ENCODE data around the gene COX19. TPM values are rescaled to one million over a fixed set of nuclear protein-coding genes. Genes with fewer than 3 reads are reported as not detected.

COX19 gene
- total RNA-seq, 1 experiment from 2014 or later, result 14.0 TPM

DNA sequence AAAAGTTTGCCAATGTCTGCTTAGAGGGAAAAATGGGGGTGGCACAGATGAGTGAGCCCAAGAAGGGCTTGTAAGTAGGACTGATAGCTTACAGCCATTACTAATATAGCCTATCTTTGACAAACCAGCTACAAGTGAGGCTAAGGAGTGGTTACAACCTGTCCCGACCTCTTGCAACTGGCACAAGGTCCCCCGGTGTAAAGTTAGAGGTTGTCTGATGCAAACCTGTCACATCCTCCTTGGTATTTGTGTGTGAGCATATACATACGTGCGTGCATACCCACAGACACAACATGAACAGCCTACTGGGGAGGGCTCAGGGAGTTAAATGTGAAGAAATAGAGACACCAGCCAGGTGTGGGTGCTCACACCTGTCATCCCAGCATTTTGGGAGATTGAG lies 35.5 kb downstream of the COX19 start:
- Histone ChIP-seq H3K4me3 (replicated peaks in 1 of 2; ENCODE audit: low read depth in 1 of 2, low read length in 2 of 2) (no peak overlapping the region), H3K27me3 (ENCODE audit: insufficient read depth, low read length) (0 out of 2 replicates have a peak, but pooled peaks cover 4% of the 10 kb centered on the region), H3K36me3 (ENCODE audit: control insufficient read depth in 1 of 2, insufficient read depth in 2 of 2, low read length in 2 of 2) (no peaks in the 10 kb centered on the region), H3K4me1 (ENCODE audit: control insufficient read depth in 1 of 2, insufficient read depth in 2 of 2, low read length in 2 of 2) (peaks cover 20 to 23% of the 10 kb centered on the region in 2 experiments), H3K9me2 (ENCODE audit: insufficient read depth) (no peaks in the 10 kb centered on the region), H3K4me2 (ENCODE audit: low read length) (no peak overlapping the region), H3K79me2 (ENCODE audit: insufficient read depth, low read length) (no peaks in the 10 kb centered on the region), H3K9me3 (ENCODE audit: control insufficient read depth in 1 of 2, insufficient read depth in 1 of 2, low read depth in 1 of 2, low read length in 2 of 2) (0 out of 4 replicates have a peak, but pooled peaks cover 0 to 4% of the 10 kb centered on the region in 2 experiments), H4K20me1 (ENCODE audit: insufficient read depth) (no peaks in the 10 kb centered on the region), H3K9ac (ENCODE audit: low read length) (no peak overlapping the region), H2AFZ (ENCODE audit: low read depth, low read length, poor library complexity, severe bottlenecking) (no peak overlapping the region), H3K27ac (ENCODE audit: low read depth, low read length) (no peak overlapping the region)
- TF ChIP-seq ELF1 (IDR thresholded peaks at IDR 0.05; ENCODE audit: borderline replicate concordance, low read depth), result no peak
- no peak for TF ChIP-seq ZFX (IDR thresholded peaks at IDR 0.05)
- TF ChIP-seq SRF (IDR thresholded peaks at IDR 0.05; ENCODE audit: low read depth), result no peak
- no peak for TF ChIP-seq ZNF274 (IDR thresholded peaks at IDR 0.05; ENCODE audit: low read depth, low read length)
- TF ChIP-seq POLR2AphosphoS5 (IDR thresholded peaks at IDR 0.05; ENCODE audit: low read depth, low read length), result no peak
- no peak for TF ChIP-seq SIN3A (IDR thresholded peaks at IDR 0.05; ENCODE audit: low read depth)
- no peak for TF ChIP-seq TCF7L2 (IDR thresholded peaks at IDR 0.05; ENCODE audit: borderline replicate concordance, extremely low read depth, insufficient read depth, insufficient read length)
- no peak for TF ChIP-seq YY1 (IDR thresholded peaks at IDR 0.05; ENCODE audit: extremely low read depth, insufficient replicate concordance, low read depth, low read length)
- no peak for TF ChIP-seq SP1 (IDR thresholded peaks at IDR 0.05; ENCODE audit: low read depth)
- TF ChIP-seq JUND (IDR thresholded peaks at IDR 0.05), result no peak
- no peak for TF ChIP-seq CEBPB (IDR thresholded peaks at IDR 0.05; ENCODE audit: low read depth)
- TF ChIP-seq, protein P1, sequence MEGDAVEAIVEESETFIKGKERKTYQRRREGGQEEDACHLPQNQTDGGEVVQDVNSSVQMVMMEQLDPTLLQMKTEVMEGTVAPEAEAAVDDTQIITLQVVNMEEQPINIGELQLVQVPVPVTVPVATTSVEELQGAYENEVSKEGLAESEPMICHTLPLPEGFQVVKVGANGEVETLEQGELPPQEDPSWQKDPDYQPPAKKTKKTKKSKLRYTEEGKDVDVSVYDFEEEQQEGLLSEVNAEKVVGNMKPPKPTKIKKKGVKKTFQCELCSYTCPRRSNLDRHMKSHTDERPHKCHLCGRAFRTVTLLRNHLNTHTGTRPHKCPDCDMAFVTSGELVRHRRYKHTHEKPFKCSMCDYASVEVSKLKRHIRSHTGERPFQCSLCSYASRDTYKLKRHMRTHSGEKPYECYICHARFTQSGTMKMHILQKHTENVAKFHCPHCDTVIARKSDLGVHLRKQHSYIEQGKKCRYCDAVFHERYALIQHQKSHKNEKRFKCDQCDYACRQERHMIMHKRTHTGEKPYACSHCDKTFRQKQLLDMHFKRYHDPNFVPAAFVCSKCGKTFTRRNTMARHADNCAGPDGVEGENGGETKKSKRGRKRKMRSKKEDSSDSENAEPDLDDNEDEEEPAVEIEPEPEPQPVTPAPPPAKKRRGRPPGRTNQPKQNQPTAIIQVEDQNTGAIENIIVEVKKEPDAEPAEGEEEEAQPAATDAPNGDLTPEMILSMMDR (IDR thresholded peaks at IDR 0.05 in 2 of 3, conservative IDR thresholded peaks at IDR 0.05 in 1 of 3; ENCODE audit: borderline replicate concordance in 1 of 3, insufficient read depth in 1 of 3, low read depth in 2 of 3, low read length in 2 of 3), result no peak
- TF ChIP-seq FOSL1 (IDR thresholded peaks at IDR 0.05; ENCODE audit: low read depth), result no peak
- no peak for TF ChIP-seq EZH2phosphoT487 (IDR thresholded peaks at IDR 0.05; ENCODE audit: borderline replicate concordance)
- TF ChIP-seq RAD21 (IDR thresholded peaks at IDR 0.05; ENCODE audit: low read depth), result no peak
- TF ChIP-seq, protein P2, sequence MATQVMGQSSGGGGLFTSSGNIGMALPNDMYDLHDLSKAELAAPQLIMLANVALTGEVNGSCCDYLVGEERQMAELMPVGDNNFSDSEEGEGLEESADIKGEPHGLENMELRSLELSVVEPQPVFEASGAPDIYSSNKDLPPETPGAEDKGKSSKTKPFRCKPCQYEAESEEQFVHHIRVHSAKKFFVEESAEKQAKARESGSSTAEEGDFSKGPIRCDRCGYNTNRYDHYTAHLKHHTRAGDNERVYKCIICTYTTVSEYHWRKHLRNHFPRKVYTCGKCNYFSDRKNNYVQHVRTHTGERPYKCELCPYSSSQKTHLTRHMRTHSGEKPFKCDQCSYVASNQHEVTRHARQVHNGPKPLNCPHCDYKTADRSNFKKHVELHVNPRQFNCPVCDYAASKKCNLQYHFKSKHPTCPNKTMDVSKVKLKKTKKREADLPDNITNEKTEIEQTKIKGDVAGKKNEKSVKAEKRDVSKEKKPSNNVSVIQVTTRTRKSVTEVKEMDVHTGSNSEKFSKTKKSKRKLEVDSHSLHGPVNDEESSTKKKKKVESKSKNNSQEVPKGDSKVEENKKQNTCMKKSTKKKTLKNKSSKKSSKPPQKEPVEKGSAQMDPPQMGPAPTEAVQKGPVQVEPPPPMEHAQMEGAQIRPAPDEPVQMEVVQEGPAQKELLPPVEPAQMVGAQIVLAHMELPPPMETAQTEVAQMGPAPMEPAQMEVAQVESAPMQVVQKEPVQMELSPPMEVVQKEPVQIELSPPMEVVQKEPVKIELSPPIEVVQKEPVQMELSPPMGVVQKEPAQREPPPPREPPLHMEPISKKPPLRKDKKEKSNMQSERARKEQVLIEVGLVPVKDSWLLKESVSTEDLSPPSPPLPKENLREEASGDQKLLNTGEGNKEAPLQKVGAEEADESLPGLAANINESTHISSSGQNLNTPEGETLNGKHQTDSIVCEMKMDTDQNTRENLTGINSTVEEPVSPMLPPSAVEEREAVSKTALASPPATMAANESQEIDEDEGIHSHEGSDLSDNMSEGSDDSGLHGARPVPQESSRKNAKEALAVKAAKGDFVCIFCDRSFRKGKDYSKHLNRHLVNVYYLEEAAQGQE (IDR thresholded peaks at IDR 0.05; ENCODE audit: low read depth), result no peak
- ATAC-seq (no peak), DNase-seq (ENCODE audit: low read depth, low spot score) (no peak)
- BruUV-seq (replicated peaks), result no TSS peak
- RAD21 ChIA-PET (ENCODE audit: low non-redundant PET in 1 of 2, low total read pairs in 2 of 2, uncharacterized antibody in 2 of 2, unreplicated experiment in 2 of 2), result interaction anchor here in 1 of 2 experiments (0.7 kb wide), 1 partner anchor 30 kb away, joined by 7 read pairs; no protein-coding TSS in a partner anchor
- POLR2A ChIA-PET, result no interaction called here
- CTCF ChIA-PET, result no interaction called here
- intact Hi-C loops (cut with micrococcal nuclease), result no loop called here

Data from HCT116 (cell line).